VCaP (cell line): ENCODE measurements around the gene KRTAP10-3.
"Not testable (repeated sequence)": the region's sequence is repeated elsewhere in the genome, so short reads cannot be mapped to it uniquely, and the experiment has no call there.

Experiments
- H3K27ac ChIP-seq: fragments of 450-650 bp; 2 replicates; pipeline ENCODE4 v1.5.1; 2017
- TF ChIP-seq, protein P1 (sequence below): fragments of 450-650 bp; conservative IDR thresholded peaks from 2 replicates; pipeline ENCODE4 v1.5.1; 2017; ENCODE audit warnings: mild to moderate bottlenecking, moderate library complexity

Gene KRTAP10-3, protein sequence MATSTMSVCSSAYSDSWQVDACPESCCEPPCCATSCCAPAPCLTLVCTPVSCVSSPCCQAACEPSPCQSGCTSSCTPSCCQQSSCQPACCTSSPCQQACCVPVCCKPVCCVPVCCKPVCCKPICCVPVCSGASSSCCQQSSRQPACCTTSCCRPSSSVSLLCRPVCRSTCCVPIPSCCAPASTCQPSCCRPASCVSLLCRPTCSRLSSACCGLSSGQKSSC

DNA sequence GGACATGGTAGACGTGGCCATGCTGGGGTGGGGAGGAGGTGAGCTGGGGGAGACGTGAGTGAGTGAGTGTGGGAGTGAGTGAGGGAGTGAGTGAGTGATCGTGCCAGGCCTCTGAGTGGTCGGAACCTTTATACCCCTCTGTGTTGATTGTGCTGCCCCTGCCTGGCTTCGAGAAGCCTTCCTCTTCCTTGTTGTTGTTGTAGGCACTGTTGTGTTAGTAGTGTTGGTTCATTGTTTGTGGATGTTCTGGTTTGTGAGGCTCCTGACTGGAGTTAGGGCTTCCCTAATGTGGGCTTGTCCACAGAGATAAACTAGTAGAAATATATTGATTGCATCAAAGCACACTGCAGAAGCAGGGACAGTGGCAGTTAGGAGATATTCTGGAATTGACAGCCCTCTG lies at the start of gene KRTAP10-3:
KRTAP10-3 (minus strand) TSS at position 101 of the 400 bp plus-strand sequence; CDS start at position 21, 80 bp downstream.
- TF ChIP-seq, protein P1, sequence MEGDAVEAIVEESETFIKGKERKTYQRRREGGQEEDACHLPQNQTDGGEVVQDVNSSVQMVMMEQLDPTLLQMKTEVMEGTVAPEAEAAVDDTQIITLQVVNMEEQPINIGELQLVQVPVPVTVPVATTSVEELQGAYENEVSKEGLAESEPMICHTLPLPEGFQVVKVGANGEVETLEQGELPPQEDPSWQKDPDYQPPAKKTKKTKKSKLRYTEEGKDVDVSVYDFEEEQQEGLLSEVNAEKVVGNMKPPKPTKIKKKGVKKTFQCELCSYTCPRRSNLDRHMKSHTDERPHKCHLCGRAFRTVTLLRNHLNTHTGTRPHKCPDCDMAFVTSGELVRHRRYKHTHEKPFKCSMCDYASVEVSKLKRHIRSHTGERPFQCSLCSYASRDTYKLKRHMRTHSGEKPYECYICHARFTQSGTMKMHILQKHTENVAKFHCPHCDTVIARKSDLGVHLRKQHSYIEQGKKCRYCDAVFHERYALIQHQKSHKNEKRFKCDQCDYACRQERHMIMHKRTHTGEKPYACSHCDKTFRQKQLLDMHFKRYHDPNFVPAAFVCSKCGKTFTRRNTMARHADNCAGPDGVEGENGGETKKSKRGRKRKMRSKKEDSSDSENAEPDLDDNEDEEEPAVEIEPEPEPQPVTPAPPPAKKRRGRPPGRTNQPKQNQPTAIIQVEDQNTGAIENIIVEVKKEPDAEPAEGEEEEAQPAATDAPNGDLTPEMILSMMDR: no peak

DNA sequence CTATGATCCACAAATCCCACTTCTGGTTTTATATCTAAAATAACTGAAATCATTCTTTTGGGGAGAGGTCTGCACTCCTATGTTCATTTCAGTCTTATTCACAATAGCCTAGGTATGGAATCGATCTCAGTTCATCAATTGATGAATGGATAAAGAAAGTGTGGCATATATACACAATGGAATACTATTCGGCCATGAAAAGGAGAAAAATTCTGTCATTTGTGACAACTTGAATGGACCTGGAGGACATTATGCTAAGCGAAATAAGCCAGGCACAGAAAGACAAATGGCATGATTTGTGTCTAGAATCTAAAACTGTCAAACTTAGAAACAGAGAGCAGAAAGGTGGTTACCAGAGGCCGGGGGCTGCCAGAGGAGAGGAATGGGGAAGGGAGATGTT lies 47.9 kb upstream of the KRTAP10-3 start:
- H3K27ac ChIP-seq: no peak overlapping the region
- TF ChIP-seq, protein P1: no peak

More for the DNA sequence above, at the start of gene KRTAP10-3:
- no peak within 1 kb of the TSS for H3K27ac ChIP-seq

DNA sequence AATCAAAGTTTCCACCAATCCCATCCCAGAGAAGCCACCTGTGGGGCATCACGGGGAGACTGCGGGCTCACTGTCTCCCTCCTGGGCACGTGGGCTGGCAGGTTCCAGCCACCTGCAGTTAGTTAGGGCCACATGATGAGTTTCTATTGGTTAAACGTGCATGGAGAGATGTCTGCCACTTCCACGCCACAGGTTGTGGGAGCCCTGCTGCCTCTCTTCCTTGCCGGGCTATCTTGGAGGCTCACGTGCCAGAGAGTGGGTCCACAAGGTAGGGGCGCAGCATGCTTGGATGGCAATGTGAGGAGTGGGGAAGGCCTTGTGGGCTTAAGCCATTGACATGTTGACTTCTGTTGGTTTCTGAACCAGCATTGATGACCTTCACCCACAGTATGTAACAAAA lies 45.3 kb upstream of the KRTAP10-3 start:
- no peak overlapping the region for H3K27ac ChIP-seq
- TF ChIP-seq, protein P1: no peak

DNA sequence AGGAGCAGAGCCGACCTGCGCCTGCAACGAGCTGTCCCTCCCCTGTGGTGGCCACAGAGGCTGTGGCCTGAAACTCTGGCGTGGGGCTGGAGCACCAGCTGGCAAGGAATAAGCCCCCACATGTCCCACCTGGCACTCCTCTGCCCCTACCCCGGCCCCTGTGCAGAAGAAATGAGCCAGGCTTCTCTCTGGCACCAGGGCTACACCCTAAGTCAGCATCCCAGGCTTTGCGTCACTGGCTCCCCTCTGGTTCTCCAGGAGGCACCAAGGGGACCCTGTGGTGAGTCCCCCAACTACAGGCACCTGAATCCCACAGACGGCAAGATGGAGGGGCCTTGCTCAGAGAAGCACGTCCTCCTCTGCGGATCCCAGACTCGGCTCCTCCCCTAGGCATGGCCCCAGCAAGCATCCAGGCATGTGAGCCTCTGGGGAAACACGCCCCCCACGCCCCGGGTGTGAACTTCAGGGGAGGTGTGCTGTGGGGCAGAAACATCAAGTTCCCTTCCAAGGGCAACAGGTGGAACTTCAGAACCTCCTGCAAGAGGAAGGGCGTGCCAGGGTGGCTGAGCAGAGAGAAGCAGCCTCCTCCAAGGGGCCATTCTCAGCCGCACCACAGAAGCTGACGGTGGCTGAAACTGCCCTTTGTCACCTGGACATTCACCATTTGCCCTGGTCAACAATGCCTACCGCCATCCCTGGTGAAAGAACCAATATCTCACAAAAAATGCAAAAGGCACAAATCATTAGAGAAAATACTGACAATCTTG lies 44.7 kb upstream of the KRTAP10-3 start:
- TF ChIP-seq, protein P1: no peak
- H3K27ac ChIP-seq: no peak overlapping the region

DNA sequence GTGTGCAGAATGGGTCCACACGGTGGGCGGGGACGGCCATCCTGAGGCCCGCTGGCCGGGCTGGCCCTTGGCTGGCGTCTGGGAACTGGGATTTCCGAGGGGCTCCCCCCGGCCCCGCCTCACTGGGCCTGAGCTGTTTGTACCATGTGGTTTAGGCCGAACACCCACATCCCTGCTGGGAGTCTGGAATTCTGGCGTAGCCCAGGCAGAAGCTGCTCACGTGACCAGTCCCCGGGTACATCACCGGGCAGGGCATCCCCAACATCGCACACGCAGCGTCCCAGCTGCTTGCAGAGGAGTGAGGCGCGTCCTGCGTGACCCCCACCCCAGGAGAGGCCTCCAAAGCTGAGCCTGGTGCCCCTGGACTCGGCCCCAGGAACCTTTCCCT lies 43.9 kb upstream of the KRTAP10-3 start:
- H3K27ac ChIP-seq: no peak overlapping the region
- TF ChIP-seq, protein P1: no peak

DNA sequence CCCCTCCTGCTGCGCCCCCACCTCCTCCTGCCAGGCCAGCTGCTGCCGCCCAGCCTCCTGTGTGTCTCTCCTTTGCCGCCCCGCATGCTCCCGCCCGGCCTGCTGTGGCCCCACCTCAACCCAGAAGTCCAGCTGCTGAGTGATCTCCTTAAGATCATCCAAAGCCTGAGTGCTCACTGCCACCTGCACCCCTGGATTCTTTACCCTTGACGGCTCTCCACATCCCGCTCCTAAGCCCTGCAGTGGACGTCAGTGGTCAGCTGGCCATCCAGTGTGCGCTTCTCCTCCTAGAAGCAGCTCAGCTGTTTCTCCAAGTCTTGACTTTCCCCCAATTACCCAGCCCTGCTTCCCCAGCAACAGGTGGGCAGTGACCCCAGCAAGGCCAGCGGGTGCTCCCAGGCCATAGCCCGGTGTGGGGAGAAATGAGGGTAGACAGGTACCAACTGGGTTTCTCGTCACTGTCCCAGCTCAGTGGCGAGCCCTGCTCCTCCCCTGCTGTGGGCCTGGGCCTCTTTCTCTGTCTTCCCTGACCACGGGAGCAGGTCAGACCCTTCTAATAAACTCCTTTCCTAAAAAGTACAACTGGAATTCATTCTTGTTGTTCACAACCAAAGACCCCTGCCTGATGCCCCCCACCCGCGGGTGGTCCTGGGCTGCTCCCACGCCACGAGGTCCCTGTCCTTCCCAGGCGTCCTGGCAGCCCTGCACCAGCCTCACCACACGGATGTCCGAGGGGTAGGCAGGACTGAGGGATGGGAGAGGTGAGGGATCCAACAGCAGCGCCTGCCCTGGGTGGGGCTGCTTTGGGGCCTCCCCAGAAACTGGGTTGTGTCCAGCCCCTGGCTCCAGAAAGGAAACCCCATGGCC lies 43.2 kb upstream of the KRTAP10-3 start:
- TF ChIP-seq, protein P1: no peak
- H3K27ac ChIP-seq: no peak overlapping the region

DNA sequence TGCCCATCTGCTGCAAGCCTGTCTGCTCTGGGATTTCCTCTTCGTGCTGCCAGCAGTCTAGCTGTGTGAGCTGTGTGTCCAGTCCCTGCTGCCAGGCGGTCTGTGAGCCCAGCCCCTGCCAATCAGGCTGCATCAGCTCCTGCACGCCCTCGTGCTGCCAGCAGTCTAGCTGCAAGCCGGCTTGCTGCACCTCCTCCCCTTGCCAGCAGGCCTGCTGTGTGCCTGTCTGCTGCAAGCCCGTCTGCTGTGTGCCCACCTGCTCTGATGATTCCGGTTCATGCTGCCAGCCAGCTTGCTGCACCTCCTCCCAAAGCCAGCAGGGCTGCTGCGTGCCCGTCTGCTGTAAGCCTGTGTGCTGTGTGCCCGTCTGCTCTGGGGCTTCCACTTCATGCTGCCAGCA lies 42.5 kb upstream of the KRTAP10-3 start:
- TF ChIP-seq, protein P1: peak; percentile 23
- not testable (repeated sequence) for H3K27ac ChIP-seq

DNA sequence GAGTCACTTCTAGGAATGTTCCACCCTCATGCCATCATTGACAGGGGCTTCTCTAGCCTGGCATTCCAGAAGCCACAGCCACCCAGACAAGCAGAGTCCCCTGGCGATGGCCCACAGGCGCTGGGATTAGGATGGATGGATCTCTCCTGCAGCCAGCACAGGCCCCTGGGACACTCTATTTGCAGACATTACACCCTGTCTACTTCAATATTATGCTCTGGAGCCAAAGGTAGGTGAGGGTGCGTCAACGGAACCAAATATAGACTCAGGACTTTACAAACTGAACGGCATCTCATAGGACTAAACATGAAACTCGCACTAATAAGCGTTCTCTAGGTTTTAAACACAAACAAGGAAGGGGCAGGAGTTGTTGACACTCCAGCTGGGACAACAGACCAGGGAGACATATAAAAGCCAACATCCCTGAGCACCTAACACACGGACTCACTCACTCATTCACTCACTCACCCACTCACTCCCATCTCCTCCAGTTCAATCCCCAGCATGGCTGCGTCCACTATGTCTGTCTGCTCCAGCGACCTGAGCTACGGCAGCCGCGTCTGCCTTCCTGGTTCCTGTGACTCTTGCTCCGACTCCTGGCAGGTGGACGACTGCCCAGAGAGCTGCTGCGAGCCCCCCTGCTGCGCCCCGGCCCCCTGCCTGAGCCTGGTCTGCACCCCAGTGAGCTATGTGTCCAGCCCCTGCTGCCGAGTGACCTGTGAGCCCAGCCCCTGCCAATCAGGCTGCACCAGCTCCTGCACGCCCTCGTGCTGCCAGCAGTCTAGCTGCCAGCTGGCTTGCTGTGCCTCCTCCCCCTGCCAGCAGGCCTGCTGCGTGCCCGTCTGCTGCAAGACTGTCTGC lies 41.8 kb upstream of the KRTAP10-3 start, which contains the start of gene KRTAP10-7:
KRTAP10-7 (plus strand) TSS at position 480 of the 861 bp plus-strand sequence; CDS start at position 505, 25 bp downstream.
- not testable (repeated sequence) for H3K27ac ChIP-seq
